ENCODE results near the gene SLK. TPM values are rescaled to one million over a fixed set of nuclear protein-coding genes. Genes with fewer than 3 reads are reported as not detected.

SLK gene
- total and polyA plus RNA-seq, 12 donors, result 6.7 to 75.4 (median 30.6) TPM

- Histone ChIP-seq H3K4me3 (no peak overlapping the region), H3K27me3 (no peaks in the 10 kb centered on the region), H3K36me3 (replicated peaks in 1 of 2) (no peaks in the 10 kb centered on the region), H3K4me1 (replicated peaks in 1 of 2) (peaks cover 0 to 56% of the 10 kb centered on the region in 2 donors), H3K9me3 (replicated peaks in 1 of 3) (no peaks in the 10 kb centered on the region), H3K27ac (no peak overlapping the region)
- intact Hi-C loops (cut with DNase I), result no loop called here
- no peak for DNase-seq
- WGBS, 4 donors, result 61 to 87% (median 74%) methylated on average over 7 of the region's 7 CpGs
- TF ChIP-seq POLR2A (IDR thresholded peaks at IDR 0.05), result no peak
- no peak for TF ChIP-seq CTCF (IDR thresholded peaks at IDR 0.05)
These were observed 19.4 kb downstream of the SLK start for GRCh38 chr10:103986360-103986759.

GRCh38 chr10:103990121-103990520 lies 23.2 kb downstream of the SLK start:
- H3K4me3 ChIP-seq, result no peak overlapping the region
- no peak overlapping the region for H3K27ac ChIP-seq
- no peak for DNase-seq
- H3K27me3 ChIP-seq, result no peaks in the 10 kb centered on the region
- no peaks in the 10 kb centered on the region for H3K36me3 ChIP-seq (replicated peaks in 1 of 2)
- intact Hi-C loops (cut with DNase I), result no loop called here
- TF ChIP-seq CTCF (IDR thresholded peaks at IDR 0.05) (no peak), POLR2A (IDR thresholded peaks at IDR 0.05) (no peak)
- no peaks in the 10 kb centered on the region for H3K9me3 ChIP-seq (replicated peaks in 1 of 3)
- H3K4me1 ChIP-seq (replicated peaks in 1 of 2), result peaks cover 0 to 39% of the 10 kb centered on the region in 2 donors
- WGBS, 4 donors, result 72 to 88% (median 80%) methylated on average over 3 of the region's 3 CpGs

- intact Hi-C loops (cut with DNase I), result no loop called here
- H3K27me3 ChIP-seq, result no peaks in the 10 kb centered on the region
- no peaks in the 10 kb centered on the region for H3K9me3 ChIP-seq (replicated peaks in 1 of 3)
- no peaks in the 10 kb centered on the region for H3K36me3 ChIP-seq (replicated peaks in 1 of 2)
- peaks cover 0 to 38% of the 10 kb centered on the region in 2 donors for H3K4me1 ChIP-seq (replicated peaks in 1 of 2)
- no peak for DNase-seq
- 72 to 93% (median 86%) methylated on average over 1 of the region's 1 CpG for WGBS, 4 donors
- no peak overlapping the region for H3K4me3 ChIP-seq
- H3K27ac ChIP-seq, result no peak overlapping the region
- TF ChIP-seq CTCF (IDR thresholded peaks at IDR 0.05) (no peak), POLR2A (IDR thresholded peaks at IDR 0.05) (no peak)
These were observed 23.6 kb downstream of the SLK start for GRCh38 chr10:103990531-103990930.

GRCh38 chr10:103991393-103992128 lies 24.6 kb downstream of the SLK start:
- intact Hi-C loops (cut with DNase I), result no loop called here
- TF ChIP-seq CTCF (IDR thresholded peaks at IDR 0.05), result no peak
- no peak for TF ChIP-seq POLR2A (IDR thresholded peaks at IDR 0.05)
- 67 to 91% (median 80%) methylated on average over 3 of the region's 3 CpGs for WGBS, 4 donors

More at GRCh38 chr10:103991393-103992128, 24.6 kb downstream of the SLK start:
- Histone ChIP-seq H3K9me3 (replicated peaks in 1 of 3) (no peaks in the 10 kb centered on the region), H3K36me3 (replicated peaks in 1 of 2) (no peaks in the 10 kb centered on the region), H3K27me3 (no peaks in the 10 kb centered on the region), H3K27ac (no peak overlapping the region), H3K4me1 (replicated peaks in 1 of 2) (peaks cover 0 to 27% of the 10 kb centered on the region in 2 donors), H3K4me3 (no peak overlapping the region)
- DNase-seq, result no peak
